WTC11 (cell line): ENCODE measurements around the gene MYCBPAP. TPM values are rescaled to one million over a fixed set of nuclear protein-coding genes. Genes with fewer than 3 reads are reported as not detected.

ENCODE experiments used
- ATAC-seq: fragments of 200-7000 bp; cut with Tn5 transposase; 2 replicates; pipeline ENCODE4 v1.10.0; 2021; ENCODE audit warnings: mild to moderate bottlenecking, moderate library complexity
- CTCF ChIA-PET: fragments of 300-600 bp; sonication (Branson Sonifier 250); formaldehyde crosslinking; loops from one replicate; lab custom pipeline; 2021; ENCODE audit warnings: antibody characterized with exemption; lab: Charles Lee
- POLR2A ChIA-PET: fragments of 350-600 bp; sonication (Branson Sonifier 250); formaldehyde crosslinking; loops from one replicate; lab custom pipeline; 2021; ENCODE audit warnings: antibody characterized with exemption; lab: Charles Lee
- DNase-seq: peaks from one replicate; pipeline ENCODE4 v3.0.0; 2021; ENCODE audit warnings: low spot score
- H3K27ac Mint-ChIP-seq: 2 replicates; pipeline ENCODE4 v1.8.0; 2021; ENCODE audit warnings: mixed read lengths
- H3K27me3 Mint-ChIP-seq: 2 replicates; pipeline ENCODE4 v1.8.0; 2021; ENCODE audit warnings: low read depth, mild to moderate bottlenecking, moderate library complexity, mixed read lengths
- H3K36me3 Mint-ChIP-seq: 2 replicates; pipeline ENCODE4 v1.8.0; 2021; ENCODE audit warnings: mixed read lengths
- H3K4me1 Mint-ChIP-seq: 2 replicates; pipeline ENCODE4 v1.8.0; 2022; ENCODE audit warnings: mixed read lengths
- H3K4me3 Mint-ChIP-seq: 2 replicates; pipeline ENCODE4 v1.8.0; 2021; ENCODE audit warnings: mild to moderate bottlenecking, moderate library complexity, mixed read lengths
- H3K9me3 Mint-ChIP-seq: 2 replicates; pipeline ENCODE4 v1.8.0; 2021; ENCODE audit warnings: mixed read lengths
- ATF2 ChIP-seq: sonication (generic); formaldehyde crosslinking; IDR thresholded peaks from 2 replicates; pipeline ENCODE4 v1.8.1; 2022; ENCODE audit warnings: low read depth, missing genetic modification reagents, borderline replicate concordance
- FOXP1 ChIP-seq: sonication (generic); formaldehyde crosslinking; IDR thresholded peaks from 2 replicates; pipeline ENCODE4 v1.8.0; 2022; ENCODE audit warnings: missing genetic modification reagents, mild to moderate bottlenecking, moderate library complexity, borderline replicate concordance
- FOXP4 ChIP-seq: sonication (generic); formaldehyde crosslinking; IDR thresholded peaks from 2 replicates; pipeline ENCODE4 v1.8.0; 2022; ENCODE audit warnings: mild to moderate bottlenecking, missing genetic modification reagents
- GTF2I ChIP-seq: fragments of 250-450 bp; sonication (Bioruptor Pico); conservative IDR thresholded peaks from 2 replicates; pipeline ENCODE4 v1.4.0; 2021; ENCODE audit warnings: mild to moderate bottlenecking
- HMGA2 ChIP-seq: fragments of 250-450 bp; sonication (Bioruptor Pico); IDR thresholded peaks from 2 replicates; pipeline ENCODE4 v1.4.0; 2021; ENCODE audit warnings: mild to moderate bottlenecking, moderate library complexity
- NR3C1 ChIP-seq: sonication (generic); formaldehyde crosslinking; conservative IDR thresholded peaks from 2 replicates; pipeline ENCODE4 v1.8.1; 2023; ENCODE audit warnings: low read depth, mild to moderate bottlenecking, missing genetic modification reagents
- PREB ChIP-seq: sonication (generic); formaldehyde crosslinking; IDR thresholded peaks from 2 replicates; pipeline ENCODE4 v1.8.1; 2022; ENCODE audit warnings: mild to moderate bottlenecking, missing genetic modification reagents, moderate library complexity, borderline replicate concordance
- ZMAT4 ChIP-seq: fragments of 250-450 bp; sonication (Bioruptor Pico); IDR thresholded peaks from 2 replicates; pipeline ENCODE4 v1.9.0; 2021; ENCODE audit warnings: mild to moderate bottlenecking
- ZNF121 ChIP-seq: sonication (generic); formaldehyde crosslinking; IDR thresholded peaks from 2 replicates; pipeline ENCODE4 v1.8.0; 2023; ENCODE audit warnings: missing genetic modification reagents
- ZNF416 ChIP-seq: fragments of 250-450 bp; sonication (Bioruptor Pico); IDR thresholded peaks from 2 replicates; pipeline ENCODE4 v1.9.0; 2021; ENCODE audit warnings: mild to moderate bottlenecking, inconsistent platforms
- ZNF423 ChIP-seq: fragments of 250-450 bp; sonication (Bioruptor Pico); IDR thresholded peaks from 2 replicates; pipeline ENCODE4 v2.1.2; 2022; ENCODE audit warnings: mild to moderate bottlenecking, moderate library complexity
- ZNF425 ChIP-seq: fragments of 250-450 bp; sonication (Bioruptor Pico); conservative IDR thresholded peaks from 2 replicates; pipeline ENCODE4 v1.9.0; 2021; ENCODE audit warnings: mild to moderate bottlenecking
- ZNF512 ChIP-seq: sonication (generic); formaldehyde crosslinking; IDR thresholded peaks from 2 replicates; pipeline ENCODE4 v1.8.1; 2022; ENCODE audit warnings: missing genetic modification reagents, borderline replicate concordance
- total RNA-seq: library from RNA; stranded (reverse); gene quantifications from 3 replicates; pipeline ENCODE4 v1.2.3, GENCODE V29; 2021

The MYCBPAP gene
- total RNA-seq, 1 experiment from 2014 or later, result 5.7 TPM

GRCh38 chr17:50536683-50537646 is 28.7 kb downstream of the MYCBPAP start:
- DNase-seq (no peak), ATAC-seq (no peak)
- peaks cover 25% of the 10 kb centered on the region for H3K27me3 Mint-ChIP-seq
- ChIA-PET CTCF (no interaction called here), POLR2A (no interaction called here)
- peaks cover 13% of the 10 kb centered on the region; the same call in 1 of the 2 replicates for H3K36me3 Mint-ChIP-seq
- no peak overlapping the region for H3K4me3 Mint-ChIP-seq
- H3K4me1 Mint-ChIP-seq, result peaks cover 41% of the 10 kb centered on the region
- H3K27ac Mint-ChIP-seq, result no peak overlapping the region; the same call in 1 of the 2 replicates
- H3K9me3 Mint-ChIP-seq, result no peaks in the 10 kb centered on the region
- no peak for TF ChIP-seq ATF2
- no peak for TF ChIP-seq HMGA2 (CRISPR knock-in tag)
- TF ChIP-seq ZNF416 (CRISPR knock-in tag), result no peak

- ATAC-seq (no peak), DNase-seq (no peak)
- ChIA-PET POLR2A (interaction anchor here (0.6 kb wide), 1 partner anchor 31 kb away, joined by 6 read pairs; no protein-coding TSS in a partner anchor), CTCF (interaction anchor here (0.9 to 1.6 kb wide), 2 partner anchors 13 to 58 kb away, joined by 5 read pairs; no protein-coding TSS in a partner anchor)
- peaks cover 43% of the 10 kb centered on the region for H3K4me1 Mint-ChIP-seq
- H3K9me3 Mint-ChIP-seq, result no peaks in the 10 kb centered on the region
- H3K4me3 Mint-ChIP-seq, result no peak overlapping the region
- TF ChIP-seq ZNF121 (CRISPR knock-in tag) (no peak), ZNF512 (CRISPR knock-in tag) (no peak), GTF2I (no peak), FOXP1 (no peak), ZMAT4 (CRISPR knock-in tag) (no peak)
- no peak overlapping the region for H3K27ac Mint-ChIP-seq
- H3K27me3 Mint-ChIP-seq, result peaks cover 20% of the 10 kb centered on the region
- H3K36me3 Mint-ChIP-seq, result peaks cover 13% of the 10 kb centered on the region; the same call in 1 of the 2 replicates
Measured at GRCh38 chr17:50537721-50538548, 29.7 kb downstream of the MYCBPAP start.

- Mint-ChIP-seq H3K36me3 (peaks cover 13% of the 10 kb centered on the region; the same call in 1 of the 2 replicates), H3K4me3 (no peak overlapping the region), H3K27me3 (peaks cover 12% of the 10 kb centered on the region), H3K27ac (no peak overlapping the region; the same call in 1 of the 2 replicates), H3K9me3 (no peaks in the 10 kb centered on the region), H3K4me1 (peaks cover 41% of the 10 kb centered on the region)
- TF ChIP-seq FOXP1 (no peak), ZNF425 (CRISPR knock-in tag) (no peak), FOXP4 (no peak), NR3C1 (no peak), ZNF423 (CRISPR knock-in tag) (no peak), PREB (no peak)
- DNase-seq, result no peak
- ATAC-seq, result no peak
- POLR2A ChIA-PET, result interaction anchor here (0.6 kb wide), 1 partner anchor 32 kb away, joined by 6 read pairs; no protein-coding TSS in a partner anchor
- CTCF ChIA-PET, result interaction anchor here (0.9 to 1.6 kb wide), 2 partner anchors 12 to 59 kb away, joined by 5 read pairs; no protein-coding TSS in a partner anchor
Measured at GRCh38 chr17:50538549-50539410, 30.5 kb downstream of the MYCBPAP start.
